HG03095 (cell line): Measurements from ENCODE around the gene BCAN.

Experiments
- ATAC-seq: cut with Tn5 transposase; IDR thresholded peaks from one replicate; pipeline ENCODE4 v1.9.1; 2021; ENCODE audit warnings: moderate library complexity; ENCODE audit not compliant: unreplicated experiment

BCAN gene

GRCh38 chr1:156643049-156643777 lies 1.3 kb downstream of the BCAN start:
- no peak for ATAC-seq

- ATAC-seq = no peak
Measured at GRCh38 chr1:156643778-156644092, 1.8 kb downstream of the BCAN start.

GRCh38 chr1:156644146-156644545 lies 2.2 kb downstream of the BCAN start:
- ATAC-seq = no peak

GRCh38 chr1:156644640-156645039 lies 2.7 kb downstream of the BCAN start:
- no peak for ATAC-seq

GRCh38 chr1:156645056-156645455 lies 3.1 kb downstream of the BCAN start:
- no peak for ATAC-seq

- no peak for ATAC-seq
Measured at GRCh38 chr1:156645666-156646065, 3.7 kb downstream of the BCAN start.

- no peak for ATAC-seq
Measured at GRCh38 chr1:156646738-156647211, 4.9 kb downstream of the BCAN start.

GRCh38 chr1:156647351-156647750 lies 5.4 kb downstream of the BCAN start:
- no peak for ATAC-seq

GRCh38 chr1:156648496-156648895 lies 6.6 kb downstream of the BCAN start:
- no peak for ATAC-seq

GRCh38 chr1:156648951-156649350 lies 7.0 kb downstream of the BCAN start:
- no peak for ATAC-seq

- ATAC-seq = no peak
Measured at GRCh38 chr1:156652131-156652991, 10.4 kb downstream of the BCAN start.

GRCh38 chr1:156652992-156653355 lies 11.1 kb downstream of the BCAN start:
- ATAC-seq = no peak

- ATAC-seq = no peak
Measured at GRCh38 chr1:156654700-156655099, 12.8 kb downstream of the BCAN start.

- no peak for ATAC-seq
Measured at GRCh38 chr1:156655151-156655903, 13.4 kb downstream of the BCAN start.

- no peak for ATAC-seq
Measured at GRCh38 chr1:156655904-156656516, 14.1 kb downstream of the BCAN start.

GRCh38 chr1:156656806-156657740 lies 15.2 kb downstream of the BCAN start:
- ATAC-seq = no peak

GRCh38 chr1:156657741-156658319 lies 15.9 kb downstream of the BCAN start:
- no peak for ATAC-seq

- no peak for ATAC-seq
Measured at GRCh38 chr1:156658496-156658895, 16.6 kb downstream of the BCAN start.

- ATAC-seq = no peak
Measured at GRCh38 chr1:156658945-156659574, 17.1 kb downstream of the BCAN start.
